Measurements from ENCODE around the gene SYNPO2. TPM values are rescaled to one million over a fixed set of nuclear protein-coding genes. Genes with fewer than 3 reads are reported as not detected.

Gene SYNPO2
- total and polyA plus RNA-seq, 10 of the 15 experiments (the other 5 are each of a cell fraction or from before 2014, with no cell fraction given): 0.04 to 0.34 (median 0.28) TPM

- TF ChIP-seq PBX3 (IDR thresholded peaks at IDR 0.05; ENCODE audit: insufficient replicate concordance, low read depth, low read length): no peak
- TF ChIP-seq ATF2 (IDR thresholded peaks at IDR 0.05; ENCODE audit: low read length): no peak
These were observed 141.9 kb downstream of the SYNPO2 start (continued) for GRCh38 chr4:119030536-119030890.

- Histone ChIP-seq H3K27me3 (replicated peaks in 1 of 2; ENCODE audit: control insufficient read depth in 2 of 2, insufficient read depth in 2 of 2, low read length in 1 of 2) (no peaks in the 10 kb centered on the region), H3K4me1 (ENCODE audit: control insufficient read depth, insufficient read depth, low read length) (no peaks in the 10 kb centered on the region; the same call in 1 of the 2 replicates), H3K79me2 (ENCODE audit: control insufficient read depth, insufficient read depth, low read length) (no peaks in the 10 kb centered on the region), H3K36me3 (ENCODE audit: control insufficient read depth in 2 of 2, insufficient read depth in 2 of 2, low read length in 1 of 2) (no peaks in the 10 kb centered on the region), H3K4me3 (no peak overlapping the region), H3K9ac (ENCODE audit: control insufficient read depth, insufficient read depth, low read length) (no peak overlapping the region), H4K20me1 (ENCODE audit: control insufficient read depth, insufficient read depth) (no peaks in the 10 kb centered on the region), H3K27ac (ENCODE audit: control insufficient read depth, insufficient read depth) (no peak overlapping the region), H2AFZ (ENCODE audit: control insufficient read depth, low read depth, low read length) (no peak overlapping the region), H3K9me3 (replicated peaks; ENCODE audit: control insufficient read depth, insufficient read depth, low read length) (no peaks in the 10 kb centered on the region), H3K4me2 (ENCODE audit: control insufficient read depth, insufficient read depth) (no peak overlapping the region)
- CTCF ChIA-PET: interaction anchor here (0.6 to 4.7 kb wide), 2 partner anchors 10 to 339 kb away, joined by 3 to 24 read pairs; no protein-coding TSS in a partner anchor
- in situ Hi-C loops (cut with MboI) (no loop called here), intact Hi-C loops (cut with micrococcal nuclease; ENCODE audit: unreplicated experiment) (no loop called here)
- ATAC-seq (no peak), FAIRE-seq (no peak), DNase-seq (ENCODE audit: low read depth, low spot score) (no peak)
- TF ChIP-seq BCL11A (IDR thresholded peaks at IDR 0.05; ENCODE audit: low read depth, low read length) (no peak), CEBPZ (IDR thresholded peaks at IDR 0.05; ENCODE audit: low read depth, low read length) (no peak), YBX1 (IDR thresholded peaks at IDR 0.05) (no peak), CBFB (IDR thresholded peaks at IDR 0.05; ENCODE audit: low read depth) (no peak)
- RAD21 ChIA-PET (ENCODE audit: unreplicated experiment): no interaction called here
- no TSS peak for BruUV-seq (replicated peaks)
- POLR2A ChIA-PET: no interaction called here
- SMC1A ChIA-PET (ENCODE audit: uncharacterized antibody, unreplicated experiment): no interaction called here
- 64% methylated on average over 11 of the region's 11 CpGs for WGBS (ENCODE audit: insufficient coverage, insufficient replicate concordance, low lambda C conversion rate, missing lambda C conversion rate)
These were observed 142.6 kb downstream of the SYNPO2 start for GRCh38 chr4:119031218-119031617.

All from GM12878 (cell line).